Lower leg skin (tissue), 3 donors: ENCODE results near the gene S100A7A.

Source experiments
- CTCF ChIP-seq, 3 donors: fragments of 450-650 bp; IDR thresholded peaks; one replicate each; pipeline ENCODE4 v1.5.1; 2016; ENCODE audit warnings: antibody characterized with exemption in 3 of 3, mild to moderate bottlenecking in 3 of 3, moderate library complexity in 2 of 3
- POLR2A ChIP-seq, 2 donors: fragments of 450-650 bp; IDR thresholded peaks; one replicate each; pipeline ENCODE4 v1.6.1; 2016 to 2017; ENCODE audit warnings: antibody characterized with exemption in 2 of 2, mild to moderate bottlenecking in 1 of 2, moderate library complexity in 1 of 2

GRCh38 chr1:153367090-153367489 lies 49.2 kb upstream of the S100A7A start:
- TF ChIP-seq CTCF (IDR thresholded peaks at IDR 0.05) (no peak), POLR2A (IDR thresholded peaks at IDR 0.05) (no peak)
